Occipital lobe (tissue), 2 donors: ENCODE measurements around the gene MRPS31. TPM values are rescaled to one million over a fixed set of nuclear protein-coding genes. Genes with fewer than 3 reads are reported as not detected.
A peak's percentile ranks its signal among the peaks of the same experiment; 100 is the strongest.

ENCODE experiments used
- DNase-seq: peaks from one replicate; lab custom pipeline; 2025; lab: John Stamatoyannopoulos, UW
- total RNA-seq: library from RNA; depleted of rRNA; stranded (reverse); fragments of >200 nt; gene quantifications from one replicate; pipeline ENCODE4 v1.2.3, GENCODE V29; 2014

MRPS31 gene
- total RNA-seq: 30.9 TPM

- DNase-seq: peak; percentile 92
These were observed at the start of gene MRPS31 for GRCh38 chr13:40770934-40771618. Gene MRPS31, minus strand, starts transcription at chr13:40771190. Its CDS starts 54 bp downstream, at chr13:40771136.

DNA sequence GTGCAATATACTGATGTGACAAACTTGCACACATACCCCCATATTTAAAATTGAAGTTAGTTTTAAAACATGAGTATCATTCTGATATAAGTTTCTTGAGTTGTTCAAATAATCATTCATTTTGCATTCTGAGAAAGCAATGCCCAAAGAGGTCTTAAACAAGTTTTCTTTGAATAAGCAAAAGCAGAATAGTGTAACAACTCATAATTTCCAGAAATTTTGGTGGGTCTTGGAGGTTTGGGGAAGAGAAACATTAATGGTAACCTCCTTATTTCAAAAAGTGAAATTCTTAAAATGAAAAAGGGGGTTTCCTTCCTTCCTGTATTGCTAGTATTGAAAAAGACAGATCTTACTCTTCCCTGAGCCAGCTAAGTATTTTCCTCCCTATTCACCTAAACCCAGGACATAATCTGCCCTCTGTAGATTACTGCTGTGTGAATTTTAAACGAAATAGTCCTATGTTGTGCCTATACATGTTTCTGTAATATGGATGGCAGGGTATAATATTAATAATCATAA lies 48.9 kb upstream of the MRPS31 start:
- DNase-seq: no peak

- no peak for DNase-seq
These were observed 47.9 kb upstream of the MRPS31 start for GRCh38 chr13:40818926-40819325.

DNA sequence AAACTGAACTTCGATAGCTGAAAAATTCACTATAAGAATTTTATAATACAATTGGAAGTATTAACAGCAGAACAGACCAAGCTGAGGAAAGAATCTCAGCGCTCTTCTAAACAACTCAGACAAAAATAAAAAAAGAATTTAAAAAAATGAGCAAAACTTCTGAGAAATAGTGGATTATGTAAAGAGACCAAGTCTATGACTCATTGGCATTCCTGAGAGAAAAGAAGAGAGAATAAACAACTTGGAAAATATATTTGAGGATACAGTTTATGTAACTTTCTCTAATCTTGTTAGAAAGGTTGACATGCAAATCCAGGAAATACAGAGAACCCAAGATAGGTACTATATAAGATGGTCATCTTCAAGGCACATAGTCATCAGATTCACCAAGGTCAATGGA lies 43.8 kb upstream of the MRPS31 start:
- DNase-seq: no peak

DNA sequence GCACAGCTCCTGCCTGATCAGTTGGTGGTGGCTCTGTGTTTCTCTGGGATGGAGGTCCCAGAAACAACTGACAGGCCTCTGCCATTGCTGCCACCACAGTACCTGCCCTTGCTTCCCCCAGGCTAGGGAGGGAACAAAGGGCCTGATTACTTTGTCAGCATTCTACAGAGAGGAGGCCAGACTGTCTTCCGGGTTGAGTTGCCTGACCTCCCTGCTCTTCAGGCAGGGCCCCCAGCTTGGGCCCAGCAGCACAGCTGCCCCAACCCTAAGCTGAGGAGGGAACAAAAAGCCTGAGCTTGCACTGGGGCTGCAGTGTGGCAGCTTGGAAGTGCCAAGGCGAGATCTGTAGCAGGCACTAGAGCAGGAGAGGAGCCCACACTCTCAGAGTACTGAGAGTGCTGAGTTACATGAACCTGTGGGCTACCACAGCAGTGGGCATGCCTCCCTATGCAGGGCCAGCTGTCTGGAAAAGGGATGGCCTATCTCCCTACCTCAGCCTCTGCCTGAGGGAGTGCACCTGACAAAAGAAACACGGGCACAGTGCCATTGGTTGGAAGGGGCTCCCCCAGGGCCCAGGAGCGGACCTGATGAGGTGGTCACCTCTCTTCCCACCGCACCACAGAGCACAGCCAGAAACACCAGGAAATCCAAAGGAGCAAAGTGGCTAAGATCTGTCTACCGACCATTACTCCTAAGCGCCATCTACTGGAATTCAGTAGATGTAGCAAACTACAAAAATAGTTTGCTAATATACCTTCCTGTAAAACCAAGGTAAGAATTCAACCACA lies 42.9 kb upstream of the MRPS31 start:
- no peak for DNase-seq

- DNase-seq: no peak
These were observed 41.9 kb upstream of the MRPS31 start for GRCh38 chr13:40812724-40813445.

- DNase-seq: no peak
These were observed 41.1 kb upstream of the MRPS31 start for GRCh38 chr13:40812102-40812501.

GRCh38 chr13:40809471-40809870 lies 38.5 kb upstream of the MRPS31 start:
- no peak for DNase-seq

DNA sequence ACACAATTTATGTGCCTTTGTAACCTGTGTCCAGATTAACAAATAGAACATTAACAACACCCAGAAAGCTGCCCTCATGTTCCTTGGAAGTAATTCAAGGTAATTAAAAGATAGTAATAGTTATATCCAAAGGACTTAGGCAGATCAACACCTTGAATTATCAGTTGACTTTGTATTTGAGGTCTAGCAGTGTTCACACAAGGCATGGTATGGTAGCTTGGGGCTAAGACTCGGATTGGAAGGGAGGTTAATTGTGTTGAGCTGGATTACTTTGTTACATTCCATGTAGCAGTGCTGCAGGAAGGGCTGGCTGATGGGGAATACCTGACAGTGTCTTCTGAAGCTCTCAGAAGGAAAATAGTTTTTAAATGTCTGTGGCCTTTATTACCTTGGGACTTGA lies 35.3 kb upstream of the MRPS31 start:
- no peak for DNase-seq

- DNase-seq: no peak
These were observed 32.3 kb upstream of the MRPS31 start for GRCh38 chr13:40803316-40803715.

DNA sequence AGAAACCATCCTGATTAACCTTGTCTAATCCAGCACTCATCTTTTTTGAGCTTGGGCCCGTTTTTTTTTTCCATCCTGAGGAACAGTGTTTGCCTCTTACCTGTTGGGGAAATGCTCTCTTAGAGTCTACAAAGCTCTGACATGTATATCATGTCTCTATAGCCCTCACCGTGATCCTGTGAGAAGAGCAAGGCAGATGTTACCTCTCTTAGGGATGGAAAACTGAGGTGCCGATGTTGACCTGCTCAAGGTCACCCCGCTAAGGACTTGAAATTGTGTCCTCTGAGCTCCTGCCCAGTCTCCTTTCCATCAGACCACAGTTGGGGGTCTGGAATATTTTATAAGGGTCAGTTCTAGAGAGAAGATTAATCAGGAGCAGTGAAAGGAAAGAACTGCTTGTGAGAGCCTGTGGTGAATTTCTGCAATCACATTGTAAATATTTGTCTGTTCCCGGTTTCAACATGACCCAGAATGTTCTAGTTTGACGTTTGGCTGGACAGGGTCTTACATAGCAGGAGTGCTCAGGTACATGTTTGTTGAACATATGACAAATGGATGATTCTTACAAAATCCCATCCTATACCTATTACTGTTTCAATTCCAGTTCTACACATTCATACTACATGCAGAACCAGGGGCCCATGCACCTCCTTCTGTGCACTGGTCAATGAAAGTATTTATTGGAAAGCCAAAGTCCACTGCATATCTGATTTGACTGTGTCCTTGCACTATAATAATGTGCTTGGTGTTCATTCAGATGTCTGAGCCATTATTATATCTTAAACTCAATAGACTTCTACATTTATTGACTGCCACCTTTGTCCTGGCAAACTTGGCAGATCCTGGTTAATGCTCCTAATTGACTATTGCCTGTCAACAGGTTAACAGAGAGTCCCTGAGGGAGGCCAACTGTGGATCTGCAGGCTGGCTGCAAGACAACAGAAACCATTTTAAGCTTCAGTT lies 30.5 kb upstream of the MRPS31 start:
- no peak for DNase-seq

- no peak for DNase-seq
These were observed 29.6 kb upstream of the MRPS31 start for GRCh38 chr13:40800559-40800958.

- DNase-seq: no peak
These were observed 28.5 kb upstream of the MRPS31 start for GRCh38 chr13:40799508-40799907.

DNA sequence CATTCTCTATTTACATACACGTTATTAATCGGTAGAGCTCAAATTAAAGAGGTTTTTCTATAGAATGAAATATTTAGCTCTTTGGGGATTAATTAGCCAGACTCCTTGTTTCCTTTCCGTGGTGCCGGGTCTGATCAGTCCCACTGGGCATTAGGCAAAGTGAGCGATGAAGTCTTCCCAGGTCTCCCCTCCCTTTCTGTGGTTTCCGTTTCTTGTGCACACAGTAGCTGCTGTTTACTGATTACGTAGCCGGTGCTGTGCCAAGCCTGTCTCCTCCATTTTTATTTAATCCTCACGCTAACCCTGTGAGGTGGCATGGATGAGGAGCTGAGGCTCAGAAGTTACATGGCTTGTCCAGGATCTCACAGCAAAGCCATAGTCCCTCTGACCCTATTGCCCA lies 27.4 kb upstream of the MRPS31 start:
- no peak for DNase-seq

GRCh38 chr13:40796649-40797048 lies 25.7 kb upstream of the MRPS31 start:
- no peak for DNase-seq

- no peak for DNase-seq
These were observed 23.7 kb upstream of the MRPS31 start for GRCh38 chr13:40794414-40795368.

- DNase-seq: no peak
These were observed 22.3 kb upstream of the MRPS31 start for GRCh38 chr13:40793339-40793738.

GRCh38 chr13:40792284-40793051 lies 21.5 kb upstream of the MRPS31 start:
- no peak for DNase-seq

GRCh38 chr13:40790154-40790616 lies 19.2 kb upstream of the MRPS31 start:
- DNase-seq: no peak
